ENCODE measurements around the gene ZNF653. TPM values are rescaled to one million over a fixed set of nuclear protein-coding genes. Genes with fewer than 3 reads are reported as not detected.

Gene ZNF653
- total and polyA plus RNA-seq, 9 of the 15 experiments (the other 6 are each of a cell fraction or from before 2014, with no cell fraction given): 1.6 to 8.0 (median 4.2) TPM; not detected in 2

DNA sequence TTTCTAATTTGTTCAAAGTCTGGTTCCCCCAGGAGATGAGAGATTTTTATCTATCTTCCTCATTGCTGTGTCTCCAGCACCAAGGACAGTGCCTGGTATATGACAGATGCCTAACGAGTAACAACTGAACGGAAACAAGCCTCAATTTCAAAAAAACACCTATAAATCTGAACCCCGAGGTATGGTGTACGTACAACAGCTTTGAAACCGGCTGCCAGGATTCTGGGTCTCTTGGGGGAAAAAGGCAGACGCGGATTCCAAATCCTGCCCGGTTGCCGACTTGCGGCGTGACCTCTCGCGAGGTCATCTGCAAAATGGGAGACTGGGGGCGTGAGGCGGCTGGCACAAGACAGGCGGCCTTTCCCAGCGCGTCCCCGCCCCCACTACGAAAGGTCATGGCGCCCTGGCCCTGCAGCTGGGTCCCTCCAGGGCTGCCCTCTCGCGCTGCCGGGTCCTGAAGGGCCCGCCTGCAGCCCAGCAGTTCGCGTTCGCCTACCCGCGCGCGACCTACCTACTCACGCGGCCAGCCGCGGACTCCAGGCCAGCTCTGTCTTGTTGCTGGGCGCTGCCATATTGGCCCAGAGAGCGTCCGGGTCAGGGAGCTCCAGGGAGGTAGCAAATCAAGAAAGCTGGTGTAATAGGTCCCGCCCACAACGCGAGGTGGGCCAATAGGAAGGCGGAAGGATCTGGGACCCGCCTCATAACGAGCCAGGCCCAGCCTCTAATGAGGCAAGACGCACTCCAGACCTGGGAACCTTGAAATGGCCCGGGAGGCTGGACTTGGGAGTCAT is 23.1 kb upstream of the ZNF653 start, which contains the start of gene ECSIT (continued):
- TF ChIP-seq, protein P1, sequence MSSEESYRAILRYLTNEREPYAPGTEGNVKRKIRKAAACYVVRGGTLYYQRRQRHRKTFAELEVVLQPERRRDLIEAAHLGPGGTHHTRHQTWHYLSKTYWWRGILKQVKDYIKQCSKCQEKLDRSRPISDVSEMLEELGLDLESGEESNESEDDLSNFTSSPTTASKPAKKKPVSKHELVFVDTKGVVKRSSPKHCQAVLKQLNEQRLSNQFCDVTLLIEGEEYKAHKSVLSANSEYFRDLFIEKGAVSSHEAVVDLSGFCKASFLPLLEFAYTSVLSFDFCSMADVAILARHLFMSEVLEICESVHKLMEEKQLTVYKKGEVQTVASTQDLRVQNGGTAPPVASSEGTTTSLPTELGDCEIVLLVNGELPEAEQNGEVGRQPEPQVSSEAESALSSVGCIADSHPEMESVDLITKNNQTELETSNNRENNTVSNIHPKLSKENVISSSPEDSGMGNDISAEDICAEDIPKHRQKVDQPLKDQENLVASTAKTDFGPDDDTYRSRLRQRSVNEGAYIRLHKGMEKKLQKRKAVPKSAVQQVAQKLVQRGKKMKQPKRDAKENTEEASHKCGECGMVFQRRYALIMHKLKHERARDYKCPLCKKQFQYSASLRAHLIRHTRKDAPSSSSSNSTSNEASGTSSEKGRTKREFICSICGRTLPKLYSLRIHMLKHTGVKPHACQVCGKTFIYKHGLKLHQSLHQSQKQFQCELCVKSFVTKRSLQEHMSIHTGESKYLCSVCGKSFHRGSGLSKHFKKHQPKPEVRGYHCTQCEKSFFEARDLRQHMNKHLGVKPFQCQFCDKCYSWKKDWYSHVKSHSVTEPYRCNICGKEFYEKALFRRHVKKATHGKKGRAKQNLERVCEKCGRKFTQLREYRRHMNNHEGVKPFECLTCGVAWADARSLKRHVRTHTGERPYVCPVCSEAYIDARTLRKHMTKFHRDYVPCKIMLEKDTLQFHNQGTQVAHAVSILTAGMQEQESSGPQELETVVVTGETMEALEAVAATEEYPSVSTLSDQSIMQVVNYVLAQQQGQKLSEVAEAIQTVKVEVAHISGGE (CRISPR knock-in tag; IDR thresholded peaks at IDR 0.05): peak in 1 of 3 experiments; percentile 68; a peak in 2 of 6 replicates
- TF ChIP-seq PHB (CRISPR knock-in tag; IDR thresholded peaks at IDR 0.05): no peak
- TF ChIP-seq NFIX (CRISPR knock-in tag; IDR thresholded peaks at IDR 0.05; ENCODE audit: low read depth): no peak
- 0 out of 2 replicates have a peak, but pooled peaks have one; percentile 20 for TF ChIP-seq ZBTB17 (CRISPR knock-in tag; IDR thresholded peaks at IDR 0.05)
- TF ChIP-seq TGIF2 (CRISPR knock-in tag; IDR thresholded peaks at IDR 0.05): peak; percentile 98
- TF ChIP-seq ZNF224 (CRISPR knock-in tag; IDR thresholded peaks at IDR 0.05): no peak
- TF ChIP-seq ZNF766 (CRISPR knock-in tag; conservative IDR thresholded peaks at IDR 0.05): peak; percentile 18; the same call in 1 of the 2 replicates
- no peak for TF ChIP-seq ZNF24 (IDR thresholded peaks at IDR 0.05)
- no peak for TF ChIP-seq RFX7 (CRISPR knock-in tag; IDR thresholded peaks at IDR 0.05)
- 0 out of 2 replicates have a peak, but pooled peaks have one; percentile 51 for TF ChIP-seq ZFPM2 (CRISPR knock-in tag; IDR thresholded peaks at IDR 0.05)
- no peak for TF ChIP-seq PRPF4 (IDR thresholded peaks at IDR 0.05; ENCODE audit: insufficient read depth, low read depth, low read length, poor library complexity, severe bottlenecking)
- no peak for TF ChIP-seq ZFP36 (IDR thresholded peaks at IDR 0.05; ENCODE audit: low read depth, low read length, partially characterized antibody)
- no peak for TF ChIP-seq CAMTA2 (CRISPR knock-in tag; conservative IDR thresholded peaks at IDR 0.05)
- TF ChIP-seq NCOA4 (IDR thresholded peaks at IDR 0.05; ENCODE audit: partially characterized antibody): no peak
- TF ChIP-seq ZC3H11A (IDR thresholded peaks at IDR 0.05; ENCODE audit: low read depth, low read length): no peak
- TF ChIP-seq RBM14 (IDR thresholded peaks at IDR 0.05; ENCODE audit: borderline replicate concordance, insufficient read depth, low read depth, low read length): no peak
- TF ChIP-seq C11orf30 (IDR thresholded peaks at IDR 0.05; ENCODE audit: low read depth): peak; percentile 97
- TF ChIP-seq, protein P2, sequence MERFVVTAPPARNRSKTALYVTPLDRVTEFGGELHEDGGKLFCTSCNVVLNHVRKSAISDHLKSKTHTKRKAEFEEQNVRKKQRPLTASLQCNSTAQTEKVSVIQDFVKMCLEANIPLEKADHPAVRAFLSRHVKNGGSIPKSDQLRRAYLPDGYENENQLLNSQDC (CRISPR knock-in tag; IDR thresholded peaks at IDR 0.05): no peak
- TF ChIP-seq RBM22 (IDR thresholded peaks at IDR 0.05; ENCODE audit: low read depth, low read length, poor library complexity, severe bottlenecking): no peak
- TF ChIP-seq, protein P3, sequence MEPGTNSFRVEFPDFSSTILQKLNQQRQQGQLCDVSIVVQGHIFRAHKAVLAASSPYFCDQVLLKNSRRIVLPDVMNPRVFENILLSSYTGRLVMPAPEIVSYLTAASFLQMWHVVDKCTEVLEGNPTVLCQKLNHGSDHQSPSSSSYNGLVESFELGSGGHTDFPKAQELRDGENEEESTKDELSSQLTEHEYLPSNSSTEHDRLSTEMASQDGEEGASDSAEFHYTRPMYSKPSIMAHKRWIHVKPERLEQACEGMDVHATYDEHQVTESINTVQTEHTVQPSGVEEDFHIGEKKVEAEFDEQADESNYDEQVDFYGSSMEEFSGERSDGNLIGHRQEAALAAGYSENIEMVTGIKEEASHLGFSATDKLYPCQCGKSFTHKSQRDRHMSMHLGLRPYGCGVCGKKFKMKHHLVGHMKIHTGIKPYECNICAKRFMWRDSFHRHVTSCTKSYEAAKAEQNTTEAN (CRISPR knock-in tag; IDR thresholded peaks at IDR 0.05): peak; percentile 86
- peak; percentile 80 for TF ChIP-seq DIDO1 (tag; IDR thresholded peaks at IDR 0.05; ENCODE audit: low read depth)
- TF ChIP-seq, protein P4, sequence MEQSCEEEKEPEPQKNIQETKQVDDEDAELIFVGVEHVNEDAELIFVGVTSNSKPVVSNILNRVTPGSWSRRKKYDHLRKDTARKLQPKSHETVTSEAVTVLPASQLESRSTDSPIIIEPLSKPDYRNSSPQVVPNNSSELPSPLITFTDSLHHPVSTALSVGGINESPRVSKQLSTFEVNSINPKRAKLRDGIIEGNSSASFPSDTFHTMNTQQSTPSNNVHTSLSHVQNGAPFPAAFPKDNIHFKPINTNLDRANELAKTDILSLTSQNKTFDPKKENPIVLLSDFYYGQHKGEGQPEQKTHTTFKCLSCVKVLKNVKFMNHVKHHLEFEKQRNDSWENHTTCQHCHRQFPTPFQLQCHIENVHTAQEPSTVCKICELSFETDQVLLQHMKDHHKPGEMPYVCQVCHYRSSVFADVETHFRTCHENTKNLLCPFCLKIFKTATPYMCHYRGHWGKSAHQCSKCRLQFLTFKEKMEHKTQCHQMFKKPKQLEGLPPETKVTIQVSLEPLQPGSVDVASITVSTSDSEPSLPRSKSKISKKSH (CRISPR knock-in tag; IDR thresholded peaks at IDR 0.05): no peak

Data from K562 (cell line).